Naive B cell (primary cell): Measurements from ENCODE around the gene FGF9. TPM values are rescaled to one million over a fixed set of nuclear protein-coding genes. Genes with fewer than 3 reads are reported as not detected.

Experiments used
- ATAC-seq, 2 donors: fragments of 150-1000 bp; cut with Tn5 transposase; 2 replicates each; pipeline ENCODE4 v1.10.0; 2021; ENCODE audit warnings: low read depth in 2 of 2, mild to moderate bottlenecking in 2 of 2, moderate library complexity in 2 of 2
- DNase-seq: peaks from one replicate; pipeline ENCODE4 v3.0.0; 2022
- H3K27ac Mint-ChIP-seq, 6 donors: one replicate each; pipeline ENCODE4 v1.8.0; 2020 to 2022; ENCODE audit warnings: mild to moderate bottlenecking in 6 of 6, mixed read lengths in 6 of 6, moderate library complexity in 5 of 6, inconsistent platforms in 2 of 6
- H3K27me3 Mint-ChIP-seq, 3 donors: one replicate each; pipeline ENCODE4 v1.8.0; 2021 to 2022; ENCODE audit warnings: mixed read lengths in 3 of 3, mild to moderate bottlenecking in 1 of 3
- H3K36me3 Mint-ChIP-seq, 2 donors: one replicate each; pipeline ENCODE4 v1.8.0; 2020 to 2022; ENCODE audit warnings: mixed read lengths in 2 of 2, inconsistent platforms in 1 of 2, mild to moderate bottlenecking in 1 of 2
- H3K4me1 Mint-ChIP-seq, 3 donors: one replicate each; pipeline ENCODE4 v1.8.0; 2020 to 2022; ENCODE audit warnings: mixed read lengths in 3 of 3, inconsistent platforms in 1 of 3, mild to moderate bottlenecking in 1 of 3, moderate library complexity in 1 of 3
- H3K4me3 Mint-ChIP-seq, 8 donors: one replicate each; pipeline ENCODE4 v1.8.0; 2020 to 2022; ENCODE audit warnings: mild to moderate bottlenecking in 8 of 8, mixed read lengths in 8 of 8, moderate library complexity in 8 of 8, inconsistent platforms in 2 of 8
- H3K9me3 Mint-ChIP-seq, 7 donors: one replicate each; pipeline ENCODE4 v1.8.0; 2020 to 2022; ENCODE audit warnings: mixed read lengths in 7 of 7, mild to moderate bottlenecking in 5 of 7, inconsistent platforms in 2 of 7, moderate library complexity in 1 of 7
- polyA plus RNA-seq, 6 donors: library from polyadenylated mRNA; unstranded; fragments of 300-500 nt; fragmentation: Illumina TruSeq; gene quantifications; one replicate each; pipeline ENCODE4 v1.2.3, GENCODE V29; 2021; ENCODE audit warnings: low read depth in 6 of 6

FGF9 gene
- polyA plus RNA-seq, 6 donors from 2014 or later, result 0.11 to 0.64 (median 0.33) TPM

DNA sequence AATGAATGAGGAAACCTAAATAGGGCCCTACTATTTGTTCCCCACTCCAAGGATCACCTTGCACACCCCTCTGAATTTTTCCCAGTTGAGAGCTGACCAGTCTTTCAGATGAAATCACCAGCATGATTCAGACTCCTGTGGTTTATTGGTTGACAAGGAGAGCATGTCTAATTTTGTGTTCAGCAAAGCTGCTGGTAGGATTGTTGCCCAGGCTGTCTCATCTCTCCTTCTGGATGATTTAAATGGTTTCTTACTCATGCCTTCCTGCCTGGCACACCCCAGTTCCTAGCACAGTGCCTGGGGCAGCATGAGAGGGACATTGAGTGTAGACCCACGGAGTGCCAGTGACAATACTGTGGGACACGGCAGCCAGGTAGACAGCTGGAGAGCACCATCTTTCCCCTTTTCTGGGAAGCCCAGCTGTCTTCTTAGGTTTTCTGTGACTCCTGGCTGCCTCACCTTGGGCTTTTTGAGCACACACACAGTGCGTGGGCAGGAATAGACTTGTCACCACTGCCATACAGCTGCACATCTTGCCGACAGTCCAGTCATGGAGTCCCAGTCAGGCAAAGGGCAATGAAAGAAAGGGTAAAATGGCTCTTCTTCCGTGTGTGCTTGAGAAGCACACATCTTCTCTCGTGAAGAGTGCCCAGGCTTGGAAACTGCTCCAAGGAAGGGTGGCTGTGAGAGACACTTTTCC is 12.3 kb downstream of the FGF9 start:
- H3K4me3 Mint-ChIP-seq, result no peak overlapping the region
- peaks cover 30 to 32% (median 31%) of the 10 kb centered on the region in 3 donors for H3K27me3 Mint-ChIP-seq
- ATAC-seq (no peak), DNase-seq (no peak)
- no peak overlapping the region for H3K27ac Mint-ChIP-seq
- no peaks in the 10 kb centered on the region for H3K4me1 Mint-ChIP-seq
- H3K36me3 Mint-ChIP-seq, result no peaks in the 10 kb centered on the region
- H3K9me3 Mint-ChIP-seq, result no peaks in the 10 kb centered on the region

DNA sequence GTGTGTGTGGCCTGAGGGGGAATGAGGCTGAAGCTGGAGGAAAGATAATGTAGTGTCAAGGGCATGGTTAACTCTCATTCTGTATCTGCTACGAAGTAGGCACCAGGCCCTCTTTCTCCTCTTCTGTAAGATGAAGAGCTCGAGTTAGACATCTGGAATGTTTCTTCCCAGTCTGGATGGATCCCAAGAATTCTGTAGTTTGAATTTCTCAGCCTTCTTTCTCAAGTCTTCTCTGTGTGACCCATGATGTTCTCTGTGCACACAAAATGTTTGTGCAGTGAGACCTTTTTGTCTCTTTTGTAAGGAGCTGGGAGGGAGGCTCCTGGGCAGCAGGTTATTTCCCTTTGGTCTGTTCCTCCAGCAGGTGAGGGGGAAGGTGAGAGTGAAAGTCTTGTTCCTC is 13.7 kb downstream of the FGF9 start:
- H3K4me3 Mint-ChIP-seq, result no peak overlapping the region
- ATAC-seq (no peak), DNase-seq (no peak)
- H3K4me1 Mint-ChIP-seq, result no peaks in the 10 kb centered on the region
- H3K27me3 Mint-ChIP-seq, result peaks cover 27 to 31% (median 29%) of the 10 kb centered on the region in 3 donors
- no peaks in the 10 kb centered on the region for H3K36me3 Mint-ChIP-seq
- H3K27ac Mint-ChIP-seq, result no peak overlapping the region
- H3K9me3 Mint-ChIP-seq, result no peaks in the 10 kb centered on the region

DNA sequence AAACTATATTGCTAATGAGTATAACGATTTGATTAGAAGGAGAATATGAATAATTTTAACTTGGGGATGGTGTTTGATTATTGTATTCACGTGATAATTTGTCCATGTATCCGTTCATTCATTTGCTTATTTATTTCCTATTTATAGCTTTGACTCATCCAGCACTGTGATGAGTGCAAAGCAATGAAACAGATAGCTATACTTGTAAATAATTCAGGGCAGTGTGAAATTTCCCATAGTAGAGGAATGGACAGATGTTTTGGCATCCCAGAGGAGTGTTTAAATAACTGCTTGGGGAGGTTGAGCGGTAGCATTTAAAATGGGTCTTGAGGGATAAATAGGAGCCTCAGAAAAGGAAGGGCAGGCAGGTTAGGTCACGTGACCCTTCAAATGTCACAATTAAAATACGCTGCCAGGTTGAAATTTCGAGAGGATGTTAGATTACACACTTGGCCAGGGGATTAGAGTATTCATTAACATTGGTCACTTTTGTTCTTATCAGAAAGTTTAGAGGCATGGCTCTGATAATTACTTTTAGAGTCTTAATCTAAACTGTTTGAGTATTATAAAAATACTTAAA is 14.7 kb downstream of the FGF9 start:
- DNase-seq (no peak), ATAC-seq (no peak)
- H3K4me3 Mint-ChIP-seq, result no peak overlapping the region
- peaks cover 0 to 3% (median 0%) of the 10 kb centered on the region in 7 donors for H3K9me3 Mint-ChIP-seq
- H3K4me1 Mint-ChIP-seq, result no peaks in the 10 kb centered on the region
- H3K27me3 Mint-ChIP-seq, result peaks cover 33 to 38% (median 38%) of the 10 kb centered on the region in 3 donors
- no peaks in the 10 kb centered on the region for H3K36me3 Mint-ChIP-seq
- no peak overlapping the region for H3K27ac Mint-ChIP-seq

GRCh38 chr13:21686751-21687391 is 16.0 kb downstream of the FGF9 start:
- no peak overlapping the region for H3K27ac Mint-ChIP-seq
- ATAC-seq (no peak), DNase-seq (no peak)
- peaks cover 0 to 3% (median 0%) of the 10 kb centered on the region in 7 donors for H3K9me3 Mint-ChIP-seq
- H3K4me1 Mint-ChIP-seq, result peaks cover 0 to 6% (median 4%) of the 10 kb centered on the region in 3 donors
- peaks cover 35 to 48% (median 35%) of the 10 kb centered on the region in 3 donors for H3K27me3 Mint-ChIP-seq
- no peak overlapping the region for H3K4me3 Mint-ChIP-seq
- H3K36me3 Mint-ChIP-seq, result no peaks in the 10 kb centered on the region

GRCh38 chr13:21688056-21688455 is 17.2 kb downstream of the FGF9 start:
- Mint-ChIP-seq H3K4me1 (peaks cover 0 to 11% (median 8%) of the 10 kb centered on the region in 3 donors), H3K27me3 (peaks cover 35 to 57% (median 42%) of the 10 kb centered on the region in 3 donors), H3K36me3 (no peaks in the 10 kb centered on the region), H3K9me3 (peaks cover 0 to 3% (median 0%) of the 10 kb centered on the region in 7 donors), H3K27ac (no peak overlapping the region), H3K4me3 (no peak overlapping the region)
- DNase-seq (no peak), ATAC-seq (no peak)

GRCh38 chr13:21689097-21689496 is 18.2 kb downstream of the FGF9 start:
- H3K9me3 Mint-ChIP-seq, result peaks cover 0 to 3% (median 0%) of the 10 kb centered on the region in 7 donors
- no peak overlapping the region for H3K27ac Mint-ChIP-seq
- H3K4me1 Mint-ChIP-seq, result peaks cover 0 to 11% (median 8%) of the 10 kb centered on the region in 3 donors
- no peak for ATAC-seq
- H3K36me3 Mint-ChIP-seq, result no peaks in the 10 kb centered on the region
- H3K4me3 Mint-ChIP-seq, result no peak overlapping the region
- DNase-seq, result no peak
- peaks cover 40 to 57% (median 40%) of the 10 kb centered on the region in 3 donors for H3K27me3 Mint-ChIP-seq

DNA sequence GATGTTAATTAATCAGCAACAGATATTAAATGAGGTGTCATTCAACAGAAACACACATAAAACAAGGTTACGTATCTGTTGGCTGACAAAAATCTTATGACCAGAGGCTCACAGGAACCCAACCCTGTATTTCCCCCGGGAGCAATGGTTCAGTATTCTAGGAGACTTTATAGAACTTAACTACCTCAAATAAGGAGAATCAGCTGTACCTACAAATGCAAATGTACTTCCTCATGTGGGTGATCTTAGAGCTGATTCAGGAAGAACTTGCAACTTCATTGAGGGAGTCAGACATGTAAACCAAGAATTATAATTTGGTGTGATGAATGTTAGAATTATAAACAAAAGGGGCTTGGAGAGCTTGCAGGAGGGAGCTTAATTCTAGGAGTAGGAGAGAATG is 20.1 kb downstream of the FGF9 start:
- no peaks in the 10 kb centered on the region for H3K36me3 Mint-ChIP-seq
- peaks cover 25 to 55% (median 43%) of the 10 kb centered on the region in 3 donors for H3K27me3 Mint-ChIP-seq
- H3K4me3 Mint-ChIP-seq, result no peak overlapping the region
- peaks cover 0 to 11% (median 8%) of the 10 kb centered on the region in 3 donors for H3K4me1 Mint-ChIP-seq
- ATAC-seq (no peak), DNase-seq (no peak)
- H3K9me3 Mint-ChIP-seq, result peaks cover 0 to 3% (median 0%) of the 10 kb centered on the region in 7 donors
- no peak overlapping the region for H3K27ac Mint-ChIP-seq

DNA sequence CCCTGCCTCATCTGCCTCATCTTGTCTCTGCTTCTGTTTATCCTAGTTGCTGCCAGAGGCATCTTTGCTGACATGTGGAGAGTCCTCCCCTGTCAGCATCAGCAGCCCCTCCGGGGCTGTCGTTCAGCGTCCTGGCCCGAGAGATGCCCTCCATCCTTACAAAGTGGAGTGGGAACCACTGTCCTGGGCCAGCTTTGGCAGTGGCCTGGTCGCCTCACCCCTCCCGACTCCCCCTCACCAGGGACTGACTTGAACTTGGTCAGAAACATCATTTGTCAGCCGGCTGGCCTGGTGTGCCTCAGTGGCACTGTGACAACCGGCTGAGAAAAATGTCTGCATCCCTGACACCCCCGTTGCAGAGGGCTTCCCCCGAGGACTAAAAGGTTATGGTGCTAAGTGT is 20.6 kb downstream of the FGF9 start:
- ATAC-seq (no peak), DNase-seq (no peak)
- Mint-ChIP-seq H3K27me3 (peaks cover 25 to 55% (median 39%) of the 10 kb centered on the region in 3 donors), H3K9me3 (peaks cover 0 to 3% (median 0%) of the 10 kb centered on the region in 7 donors), H3K4me3 (no peak overlapping the region), H3K4me1 (peaks cover 0 to 11% (median 8%) of the 10 kb centered on the region in 3 donors), H3K27ac (no peak overlapping the region), H3K36me3 (no peaks in the 10 kb centered on the region)

DNA sequence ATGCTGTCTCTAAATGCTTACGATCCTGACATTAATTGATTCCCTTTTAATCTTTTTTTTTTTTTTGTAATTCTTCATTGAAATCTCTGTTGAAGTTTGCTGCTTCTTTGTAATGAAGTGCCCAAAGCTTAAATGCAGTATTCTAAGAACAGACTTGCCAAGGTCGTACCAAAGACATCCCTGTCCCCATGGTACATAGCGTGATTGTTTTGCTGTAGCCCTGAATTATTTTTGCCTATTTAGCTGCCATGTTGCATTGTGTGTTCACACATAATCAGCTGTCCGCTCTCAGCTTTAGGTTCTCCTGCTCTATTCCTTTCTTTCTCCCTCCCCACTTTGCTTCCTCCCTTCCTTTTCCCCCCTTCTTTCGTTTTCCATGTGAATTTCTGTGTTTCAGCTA is 21.1 kb downstream of the FGF9 start:
- peaks cover 0 to 11% (median 8%) of the 10 kb centered on the region in 3 donors for H3K4me1 Mint-ChIP-seq
- H3K9me3 Mint-ChIP-seq, result peaks cover 0 to 3% (median 0%) of the 10 kb centered on the region in 7 donors
- no peaks in the 10 kb centered on the region for H3K36me3 Mint-ChIP-seq
- H3K27ac Mint-ChIP-seq, result no peak overlapping the region
- ATAC-seq (no peak), DNase-seq (no peak)
- peaks cover 25 to 55% (median 39%) of the 10 kb centered on the region in 3 donors for H3K27me3 Mint-ChIP-seq
- no peak overlapping the region for H3K4me3 Mint-ChIP-seq

DNA sequence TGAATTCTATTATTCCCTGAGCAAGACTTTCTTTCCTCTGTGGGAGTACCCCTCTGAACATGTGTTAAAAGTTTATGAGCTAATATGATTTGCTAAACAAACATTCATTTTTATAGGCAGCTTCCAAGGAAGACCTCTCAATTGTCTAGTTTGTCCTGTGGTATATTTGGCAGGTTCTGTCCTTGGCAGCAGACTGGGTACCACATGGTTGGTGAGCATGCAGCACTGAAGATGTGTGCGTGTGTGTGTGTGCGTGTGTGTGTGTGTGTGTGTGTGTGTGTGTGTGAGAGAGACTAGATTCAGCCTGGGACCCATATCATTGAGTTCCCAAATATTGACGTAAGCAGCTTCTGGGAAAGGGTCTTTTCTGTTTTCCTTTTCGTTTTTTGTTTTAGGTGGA is 24.0 kb downstream of the FGF9 start:
- H3K27ac Mint-ChIP-seq, result no peak overlapping the region
- H3K27me3 Mint-ChIP-seq, result peaks cover 32 to 58% (median 42%) of the 10 kb centered on the region in 3 donors
- no peaks in the 10 kb centered on the region for H3K36me3 Mint-ChIP-seq
- H3K4me1 Mint-ChIP-seq, result peaks cover 0 to 11% (median 8%) of the 10 kb centered on the region in 3 donors
- DNase-seq (no peak), ATAC-seq (no peak)
- H3K4me3 Mint-ChIP-seq, result no peak overlapping the region
- H3K9me3 Mint-ChIP-seq, result peaks cover 0 to 3% (median 0%) of the 10 kb centered on the region in 7 donors

- Mint-ChIP-seq H3K4me3 (no peak overlapping the region), H3K9me3 (no peaks in the 10 kb centered on the region), H3K27ac (no peak overlapping the region), H3K27me3 (peaks cover 25 to 51% (median 42%) of the 10 kb centered on the region in 3 donors), H3K4me1 (peaks cover 0 to 11% (median 8%) of the 10 kb centered on the region in 3 donors), H3K36me3 (no peaks in the 10 kb centered on the region)
- no peak for DNase-seq
- no peak for ATAC-seq
Observed at GRCh38 chr13:21695546-21695945, 24.7 kb downstream of the FGF9 start.

GRCh38 chr13:21696865-21697448 is 26.1 kb downstream of the FGF9 start:
- H3K36me3 Mint-ChIP-seq, result no peaks in the 10 kb centered on the region
- H3K27ac Mint-ChIP-seq, result no peak overlapping the region
- H3K4me1 Mint-ChIP-seq, result peaks cover 0 to 4% (median 4%) of the 10 kb centered on the region in 3 donors
- DNase-seq (no peak), ATAC-seq (no peak)
- H3K4me3 Mint-ChIP-seq, result no peak overlapping the region
- no peaks in the 10 kb centered on the region for H3K9me3 Mint-ChIP-seq
- peaks cover 30 to 53% (median 35%) of the 10 kb centered on the region in 3 donors for H3K27me3 Mint-ChIP-seq

DNA sequence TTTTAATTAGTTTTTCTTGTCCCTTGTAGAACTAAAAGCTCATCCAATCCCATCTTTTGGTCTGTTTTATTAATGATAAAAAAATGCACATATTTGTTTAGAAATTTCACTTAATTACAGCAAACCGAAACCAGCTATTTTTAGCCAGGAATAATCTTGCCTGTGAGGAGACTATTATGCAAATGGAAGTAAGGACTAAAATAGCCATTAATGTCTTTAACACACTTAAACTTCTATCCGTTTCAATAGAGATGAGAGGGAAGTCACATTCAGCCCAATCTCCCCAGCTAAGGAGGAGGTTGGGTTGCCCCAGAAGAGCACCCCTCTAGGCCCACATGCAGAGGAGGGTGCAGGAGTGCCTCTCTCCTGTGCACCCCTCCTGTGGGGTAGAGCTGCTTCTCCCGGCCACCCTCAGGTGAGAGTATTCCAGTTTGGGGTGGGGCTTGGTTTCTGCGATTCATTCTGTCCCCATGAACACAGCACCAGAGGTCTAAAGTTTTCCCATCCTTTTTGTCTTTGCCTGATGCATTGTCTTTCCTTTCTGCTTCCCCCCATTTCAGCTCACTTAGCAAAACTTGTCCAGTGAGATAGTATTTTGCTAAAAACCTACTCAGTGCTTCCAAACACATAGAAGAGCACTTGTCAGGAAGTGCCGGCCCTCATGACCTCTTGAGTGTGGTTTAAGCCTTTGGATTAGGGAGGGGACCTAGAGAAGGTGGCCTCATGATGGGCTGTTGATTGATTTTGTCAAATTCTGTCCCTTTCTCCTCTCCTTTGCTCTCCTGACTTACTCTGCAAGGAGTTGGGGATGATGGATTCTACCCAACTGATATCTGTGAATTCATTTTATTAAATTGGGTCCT is 28.2 kb downstream of the FGF9 start:
- H3K9me3 Mint-ChIP-seq, result no peaks in the 10 kb centered on the region
- H3K4me1 Mint-ChIP-seq, result no peaks in the 10 kb centered on the region
- H3K27ac Mint-ChIP-seq, result no peak overlapping the region
- H3K27me3 Mint-ChIP-seq, result peaks cover 19 to 37% (median 26%) of the 10 kb centered on the region in 3 donors
- no peak overlapping the region for H3K4me3 Mint-ChIP-seq
- DNase-seq, result no peak
- H3K36me3 Mint-ChIP-seq, result no peaks in the 10 kb centered on the region
- no peak for ATAC-seq
